GM23338 (cell line): Measurements from ENCODE around the gene SNX8. TPM values are rescaled to one million over a fixed set of nuclear protein-coding genes. Genes with fewer than 3 reads are reported as not detected.

Experiments used
- ATAC-seq: fragments of 200-7000 bp; cut with Tn5 transposase; 3 replicates; pipeline ENCODE4 v1.9.1; 2020
- DNase-seq: peaks from one replicate; pipeline ENCODE4 v3.0.0-alpha.2; 2015; ENCODE audit warnings: low spot score
- H2AFZ ChIP-seq: fragments of 200-600 bp; sonication (generic); 2 replicates; pipeline ENCODE4 v1.8.0; 2016; ENCODE audit warnings: antibody characterized with exemption, mild to moderate bottlenecking, moderate library complexity
- H3F3A ChIP-seq: fragments of 200-600 bp; sonication (generic); replicated peaks from 2 replicates; pipeline ENCODE4 v1.8.0; 2017; ENCODE audit warnings: antibody characterized with exemption, mixed run types, low read depth
- H3K27ac ChIP-seq: fragments of 200-600 bp; sonication (generic); 2 replicates; pipeline ENCODE4 v1.6.1; 2016; ENCODE audit warnings: low read depth
- H3K27me3 ChIP-seq: fragments of 200-600 bp; sonication (generic); 2 replicates; pipeline ENCODE4 v1.8.0; 2016; ENCODE audit warnings: mild to moderate bottlenecking, mixed run types, moderate library complexity; ENCODE audit not compliant: insufficient read depth
- H3K36me3 ChIP-seq: fragments of 200-600 bp; sonication (generic); 2 replicates; pipeline ENCODE4 v1.8.0; 2016; ENCODE audit warnings: mild to moderate bottlenecking; ENCODE audit not compliant: insufficient read depth
- H3K4me1 ChIP-seq: fragments of 200-600 bp; sonication (generic); 2 replicates; pipeline ENCODE4 v1.8.0; 2016; ENCODE audit warnings: mild to moderate bottlenecking, moderate library complexity; ENCODE audit not compliant: insufficient read depth
- H3K4me2 ChIP-seq: fragments of 200-600 bp; sonication (generic); 2 replicates; pipeline ENCODE4 v1.7.1; 2017; ENCODE audit warnings: mixed run types
- H3K4me3 ChIP-seq: fragments of 200-600 bp; sonication (generic); 2 replicates; pipeline ENCODE4 v1.6.1; 2016; ENCODE audit warnings: mixed run types
- H3K79me2 ChIP-seq: fragments of 200-600 bp; sonication (generic); replicated peaks from 2 replicates; pipeline ENCODE4 v1.8.0; 2017; ENCODE audit warnings: mild to moderate bottlenecking; ENCODE audit not compliant: insufficient read depth
- H3K9me2 ChIP-seq: fragments of 200-600 bp; sonication (generic); 2 replicates; pipeline ENCODE4 v1.8.0; 2017; ENCODE audit not compliant: insufficient read depth
- H4K20me1 ChIP-seq: fragments of 200-600 bp; sonication (generic); replicated peaks from 2 replicates; pipeline ENCODE4 v1.8.0; 2017; ENCODE audit warnings: mild to moderate bottlenecking; ENCODE audit not compliant: insufficient read depth
- H3K27ac Mint-ChIP-seq: 2 replicates; pipeline ENCODE4 v1.8.0; 2020; ENCODE audit warnings: inconsistent platforms, mild to moderate bottlenecking, moderate library complexity, mixed read lengths
- H3K27me3 Mint-ChIP-seq: 3 replicates; pipeline ENCODE4 v1.8.0; 2022; ENCODE audit warnings: low read depth, mild to moderate bottlenecking, moderate library complexity, mixed read lengths, inconsistent platforms; ENCODE audit not compliant: insufficient read depth, poor library complexity
- H3K36me3 Mint-ChIP-seq: 3 replicates; pipeline ENCODE4 v1.8.0; 2021; ENCODE audit warnings: low read depth, mild to moderate bottlenecking, inconsistent platforms, moderate library complexity, mixed read lengths
- H3K4me1 Mint-ChIP-seq: 3 replicates; pipeline ENCODE4 v1.8.0; 2020; ENCODE audit warnings: mild to moderate bottlenecking, inconsistent platforms, mixed read lengths
- H3K4me3 Mint-ChIP-seq: 3 replicates; pipeline ENCODE4 v1.8.0; 2021; ENCODE audit warnings: moderate library complexity, mild to moderate bottlenecking, inconsistent platforms, mixed read lengths
- H3K9me3 Mint-ChIP-seq: 3 replicates; pipeline ENCODE4 v1.8.0; 2020; ENCODE audit warnings: moderate library complexity, mild to moderate bottlenecking, inconsistent platforms, mixed read lengths
- CREB1 ChIP-seq: fragments of 250-450 bp; sonication (Bioruptor Pico); IDR thresholded peaks from 2 replicates; pipeline ENCODE4 v1.5.0; 2020; ENCODE audit warnings: low read depth, mild to moderate bottlenecking, moderate library complexity
- ETS1 ChIP-seq: IDR thresholded peaks from 2 replicates; pipeline ENCODE4 v1.6.1; 2016; ENCODE audit warnings: antibody characterized with exemption
- EZH2phosphoT487 ChIP-seq: fragments of 200-600 bp; sonication (generic); IDR thresholded peaks from one replicate; pipeline ENCODE4 v1.8.1; 2018; ENCODE audit warnings: antibody characterized with exemption; ENCODE audit not compliant: unreplicated experiment
- JUNB ChIP-seq: IDR thresholded peaks from one replicate; pipeline ENCODE4 v1.6.1; 2016; ENCODE audit warnings: antibody characterized with exemption; ENCODE audit not compliant: unreplicated experiment
- NANOG ChIP-seq: IDR thresholded peaks from 2 replicates; pipeline ENCODE4 v1.6.1; 2016; ENCODE audit warnings: antibody characterized with exemption, borderline replicate concordance
- POLR2AphosphoS5 ChIP-seq: IDR thresholded peaks from 2 replicates; pipeline ENCODE4 v1.6.1; 2016; ENCODE audit warnings: antibody characterized with exemption, low read depth
- REST ChIP-seq: IDR thresholded peaks from one replicate; pipeline ENCODE4 v1.6.1; 2018; ENCODE audit warnings: antibody characterized with exemption; ENCODE audit not compliant: unreplicated experiment
- ZNF114 ChIP-seq: fragments of 250-450 bp; sonication (Bioruptor Pico); IDR thresholded peaks from 2 replicates; pipeline ENCODE4 v1.5.0; 2020; ENCODE audit warnings: mild to moderate bottlenecking, moderate library complexity
- polyA plus RNA-seq: library from polyadenylated mRNA; unstranded; fragments of >200 nt; fragmentation: Nextera tagmentation; extraction: Ambion mirVana; gene quantifications from 2 replicates; pipeline ENCODE4 v1.2.1, GENCODE V29; 2016
- total RNA-seq: library from RNA; depleted of rRNA; stranded (reverse); fragments of >200 nt; shearing (Covaris generic); gene quantifications from 2 replicates; pipeline ENCODE4 v1.2.3, GENCODE V29; 2014
- TF ChIP-seq, protein P1 (sequence below), 2 experiments: fragments of 200-600 bp in 1 of 2; sonication (generic) in 1 of 2; conservative IDR thresholded peaks; 2 replicates each; pipeline versions ENCODE4 v1.5.1 to v1.6.1; 2016 to 2017; ENCODE audit warnings: antibody characterized with exemption in 2 of 2, low read depth in 2 of 2, mild to moderate bottlenecking in 2 of 2, moderate library complexity in 1 of 2

The SNX8 gene
- total and polyA plus RNA-seq, 2 experiments from 2014 or later, result 44.3 to 50.9 TPM

- H3K4me1 ChIP-seq, result peaks cover 1% of the 10 kb centered on the region; the same call in 1 of the 2 replicates
- H3K4me1 Mint-ChIP-seq, result peaks cover under 1% of the 10 kb centered on the region; the same call in 1 of the 3 replicates
- H3K27me3 Mint-ChIP-seq, result peaks cover 17% of the 10 kb centered on the region
- no peak for ATAC-seq
- H3K9me2 ChIP-seq, result no peaks in the 10 kb centered on the region
- H3K36me3 ChIP-seq, result no peaks in the 10 kb centered on the region
- H3K4me3 ChIP-seq, result no peak overlapping the region
- no peaks in the 10 kb centered on the region for H3K27me3 ChIP-seq
- H2AFZ ChIP-seq, result no peak overlapping the region
- no peak overlapping the region for H3K4me3 Mint-ChIP-seq
- no peak for DNase-seq
- no peak overlapping the region for H3K27ac ChIP-seq
- TF ChIP-seq CREB1 (no peak), NANOG (no peak), ETS1 (no peak), REST (no peak), EZH2phosphoT487 (no peak), POLR2AphosphoS5 (no peak)
- TF ChIP-seq, protein P1, sequence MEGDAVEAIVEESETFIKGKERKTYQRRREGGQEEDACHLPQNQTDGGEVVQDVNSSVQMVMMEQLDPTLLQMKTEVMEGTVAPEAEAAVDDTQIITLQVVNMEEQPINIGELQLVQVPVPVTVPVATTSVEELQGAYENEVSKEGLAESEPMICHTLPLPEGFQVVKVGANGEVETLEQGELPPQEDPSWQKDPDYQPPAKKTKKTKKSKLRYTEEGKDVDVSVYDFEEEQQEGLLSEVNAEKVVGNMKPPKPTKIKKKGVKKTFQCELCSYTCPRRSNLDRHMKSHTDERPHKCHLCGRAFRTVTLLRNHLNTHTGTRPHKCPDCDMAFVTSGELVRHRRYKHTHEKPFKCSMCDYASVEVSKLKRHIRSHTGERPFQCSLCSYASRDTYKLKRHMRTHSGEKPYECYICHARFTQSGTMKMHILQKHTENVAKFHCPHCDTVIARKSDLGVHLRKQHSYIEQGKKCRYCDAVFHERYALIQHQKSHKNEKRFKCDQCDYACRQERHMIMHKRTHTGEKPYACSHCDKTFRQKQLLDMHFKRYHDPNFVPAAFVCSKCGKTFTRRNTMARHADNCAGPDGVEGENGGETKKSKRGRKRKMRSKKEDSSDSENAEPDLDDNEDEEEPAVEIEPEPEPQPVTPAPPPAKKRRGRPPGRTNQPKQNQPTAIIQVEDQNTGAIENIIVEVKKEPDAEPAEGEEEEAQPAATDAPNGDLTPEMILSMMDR (conservative IDR thresholded peaks at IDR 0.05; ENCODE audit: low read depth in 2 of 2), result no peak
- H3K79me2 ChIP-seq, result peaks cover 71% of the 10 kb centered on the region
- H3K36me3 Mint-ChIP-seq, result peaks cover 30% of the 10 kb centered on the region; the same call in 2 of the 3 replicates
- peaks cover 9% of the 10 kb centered on the region; the same call in 1 of the 2 replicates for H3F3A ChIP-seq
- H3K4me2 ChIP-seq, result no peak overlapping the region
- no peaks in the 10 kb centered on the region for H3K9me3 Mint-ChIP-seq
- H3K27ac Mint-ChIP-seq, result no peak overlapping the region
- H4K20me1 ChIP-seq, result peaks cover 2% of the 10 kb centered on the region; the same call in 1 of the 2 replicates
Observed at GRCh38 chr7:2350861-2351260, 36.6 kb upstream of the SNX8 start.

DNA sequence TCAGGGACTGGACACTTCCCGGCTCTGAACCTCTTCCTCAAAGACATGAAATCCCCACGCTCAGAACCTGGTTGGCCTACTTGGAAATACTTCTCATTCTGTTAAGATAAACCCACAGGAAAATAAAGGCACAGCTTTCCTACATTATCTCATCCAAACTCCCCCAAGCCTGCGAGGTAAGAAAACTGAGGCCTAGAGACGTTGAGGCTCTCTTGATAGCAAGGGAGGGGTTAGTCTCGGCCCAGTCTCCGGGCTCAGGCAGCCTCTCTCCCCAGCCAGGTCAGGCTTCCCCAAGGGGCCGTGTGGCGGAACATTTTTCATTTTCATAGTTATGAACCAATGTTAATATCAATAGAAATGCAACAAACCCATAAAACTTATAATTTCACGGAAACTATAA lies 35.8 kb upstream of the SNX8 start:
- Histone ChIP-seq H3K4me2 (no peak overlapping the region), H2AFZ (no peak overlapping the region), H3K36me3 (no peaks in the 10 kb centered on the region), H3K4me1 (no peaks in the 10 kb centered on the region; the same call in 1 of the 2 replicates), H4K20me1 (no peaks in the 10 kb centered on the region; the same call in none of the 2 replicates), H3K9me2 (no peaks in the 10 kb centered on the region), H3K27ac (no peak overlapping the region), H3F3A (0 out of 2 replicates have a peak, but pooled peaks cover 5% of the 10 kb centered on the region), H3K4me3 (no peak overlapping the region), H3K27me3 (no peaks in the 10 kb centered on the region), H3K79me2 (peaks cover 69% of the 10 kb centered on the region)
- Mint-ChIP-seq H3K36me3 (peaks cover 25% of the 10 kb centered on the region; the same call in 2 of the 3 replicates), H3K4me3 (no peak overlapping the region), H3K27ac (no peak overlapping the region), H3K4me1 (no peaks in the 10 kb centered on the region), H3K9me3 (no peaks in the 10 kb centered on the region), H3K27me3 (peaks cover 12% of the 10 kb centered on the region)
- no peak for DNase-seq
- ATAC-seq, result no peak
- TF ChIP-seq REST (no peak), JUNB (no peak), CREB1 (no peak), POLR2AphosphoS5 (no peak), ZNF114 (CRISPR knock-in tag) (no peak), ETS1 (no peak)
